ENCODE measurements around the gene ANKRD33B.

DNA sequence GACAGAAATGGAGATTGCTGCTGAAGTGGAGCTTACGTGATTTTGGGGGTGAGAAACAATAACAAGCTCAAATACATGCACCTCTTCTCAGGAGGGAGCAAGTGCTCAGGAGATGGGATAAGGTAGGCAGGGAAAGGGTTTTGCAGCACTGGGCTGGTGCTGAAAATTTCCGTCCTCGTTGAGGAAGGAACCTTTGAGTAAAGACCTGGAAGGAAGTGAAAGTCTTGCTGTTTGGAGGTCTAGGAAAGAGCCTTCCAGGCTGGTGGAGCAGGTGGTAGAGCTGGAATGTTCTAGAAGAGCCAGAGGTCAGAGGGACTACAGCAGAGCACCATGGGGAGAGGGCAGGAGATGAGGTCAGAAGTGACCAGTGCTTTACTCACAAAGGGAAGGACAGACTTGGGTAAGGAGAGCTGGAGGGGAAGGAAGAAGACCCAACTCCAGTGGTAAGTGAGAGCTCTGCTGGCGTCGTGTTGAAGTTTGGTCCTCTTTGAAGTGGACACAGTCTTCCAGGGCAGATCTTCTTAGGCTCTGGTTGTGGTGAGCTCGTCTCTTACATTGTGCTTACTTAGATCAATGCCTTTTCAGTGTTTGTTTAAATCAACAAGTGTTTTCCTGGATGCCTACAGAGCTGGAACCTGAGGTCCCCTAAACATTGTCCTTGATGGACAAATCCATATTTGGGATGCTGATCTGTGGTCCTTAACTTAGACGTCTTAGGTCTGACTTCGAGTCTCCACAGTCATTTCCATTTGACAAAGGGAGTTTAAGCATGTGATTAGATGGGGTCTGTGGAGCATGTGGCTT, 21.0 kb downstream of the ANKRD33B start:
- TF ChIP-seq CTCF (conservative IDR thresholded peaks at IDR 0.05; ENCODE audit: low read depth in 2 of 2), result no peak
- TF ChIP-seq EZH2phosphoT487 (IDR thresholded peaks at IDR 0.05; ENCODE audit: unreplicated experiment), result no peak
- no peak for TF ChIP-seq EZH2 (IDR thresholded peaks at IDR 0.05; ENCODE audit: low read depth, unreplicated experiment)
- TF ChIP-seq, protein P1, sequence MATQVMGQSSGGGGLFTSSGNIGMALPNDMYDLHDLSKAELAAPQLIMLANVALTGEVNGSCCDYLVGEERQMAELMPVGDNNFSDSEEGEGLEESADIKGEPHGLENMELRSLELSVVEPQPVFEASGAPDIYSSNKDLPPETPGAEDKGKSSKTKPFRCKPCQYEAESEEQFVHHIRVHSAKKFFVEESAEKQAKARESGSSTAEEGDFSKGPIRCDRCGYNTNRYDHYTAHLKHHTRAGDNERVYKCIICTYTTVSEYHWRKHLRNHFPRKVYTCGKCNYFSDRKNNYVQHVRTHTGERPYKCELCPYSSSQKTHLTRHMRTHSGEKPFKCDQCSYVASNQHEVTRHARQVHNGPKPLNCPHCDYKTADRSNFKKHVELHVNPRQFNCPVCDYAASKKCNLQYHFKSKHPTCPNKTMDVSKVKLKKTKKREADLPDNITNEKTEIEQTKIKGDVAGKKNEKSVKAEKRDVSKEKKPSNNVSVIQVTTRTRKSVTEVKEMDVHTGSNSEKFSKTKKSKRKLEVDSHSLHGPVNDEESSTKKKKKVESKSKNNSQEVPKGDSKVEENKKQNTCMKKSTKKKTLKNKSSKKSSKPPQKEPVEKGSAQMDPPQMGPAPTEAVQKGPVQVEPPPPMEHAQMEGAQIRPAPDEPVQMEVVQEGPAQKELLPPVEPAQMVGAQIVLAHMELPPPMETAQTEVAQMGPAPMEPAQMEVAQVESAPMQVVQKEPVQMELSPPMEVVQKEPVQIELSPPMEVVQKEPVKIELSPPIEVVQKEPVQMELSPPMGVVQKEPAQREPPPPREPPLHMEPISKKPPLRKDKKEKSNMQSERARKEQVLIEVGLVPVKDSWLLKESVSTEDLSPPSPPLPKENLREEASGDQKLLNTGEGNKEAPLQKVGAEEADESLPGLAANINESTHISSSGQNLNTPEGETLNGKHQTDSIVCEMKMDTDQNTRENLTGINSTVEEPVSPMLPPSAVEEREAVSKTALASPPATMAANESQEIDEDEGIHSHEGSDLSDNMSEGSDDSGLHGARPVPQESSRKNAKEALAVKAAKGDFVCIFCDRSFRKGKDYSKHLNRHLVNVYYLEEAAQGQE (IDR thresholded peaks at IDR 0.05; ENCODE audit: unreplicated experiment), result no peak
- no peak for TF ChIP-seq POLR2AphosphoS5 (IDR thresholded peaks at IDR 0.05; ENCODE audit: low read depth)
- no peak for TF ChIP-seq ZNF331 (CRISPR knock-in tag; IDR thresholded peaks at IDR 0.05; ENCODE audit: low read depth)
- TF ChIP-seq STAT1 (IDR thresholded peaks at IDR 0.05; ENCODE audit: unreplicated experiment), result no peak
- TF ChIP-seq, protein P2, sequence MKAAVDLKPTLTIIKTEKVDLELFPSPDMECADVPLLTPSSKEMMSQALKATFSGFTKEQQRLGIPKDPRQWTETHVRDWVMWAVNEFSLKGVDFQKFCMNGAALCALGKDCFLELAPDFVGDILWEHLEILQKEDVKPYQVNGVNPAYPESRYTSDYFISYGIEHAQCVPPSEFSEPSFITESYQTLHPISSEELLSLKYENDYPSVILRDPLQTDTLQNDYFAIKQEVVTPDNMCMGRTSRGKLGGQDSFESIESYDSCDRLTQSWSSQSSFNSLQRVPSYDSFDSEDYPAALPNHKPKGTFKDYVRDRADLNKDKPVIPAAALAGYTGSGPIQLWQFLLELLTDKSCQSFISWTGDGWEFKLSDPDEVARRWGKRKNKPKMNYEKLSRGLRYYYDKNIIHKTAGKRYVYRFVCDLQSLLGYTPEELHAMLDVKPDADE (IDR thresholded peaks at IDR 0.05), result no peak
- TF ChIP-seq, protein P3, sequence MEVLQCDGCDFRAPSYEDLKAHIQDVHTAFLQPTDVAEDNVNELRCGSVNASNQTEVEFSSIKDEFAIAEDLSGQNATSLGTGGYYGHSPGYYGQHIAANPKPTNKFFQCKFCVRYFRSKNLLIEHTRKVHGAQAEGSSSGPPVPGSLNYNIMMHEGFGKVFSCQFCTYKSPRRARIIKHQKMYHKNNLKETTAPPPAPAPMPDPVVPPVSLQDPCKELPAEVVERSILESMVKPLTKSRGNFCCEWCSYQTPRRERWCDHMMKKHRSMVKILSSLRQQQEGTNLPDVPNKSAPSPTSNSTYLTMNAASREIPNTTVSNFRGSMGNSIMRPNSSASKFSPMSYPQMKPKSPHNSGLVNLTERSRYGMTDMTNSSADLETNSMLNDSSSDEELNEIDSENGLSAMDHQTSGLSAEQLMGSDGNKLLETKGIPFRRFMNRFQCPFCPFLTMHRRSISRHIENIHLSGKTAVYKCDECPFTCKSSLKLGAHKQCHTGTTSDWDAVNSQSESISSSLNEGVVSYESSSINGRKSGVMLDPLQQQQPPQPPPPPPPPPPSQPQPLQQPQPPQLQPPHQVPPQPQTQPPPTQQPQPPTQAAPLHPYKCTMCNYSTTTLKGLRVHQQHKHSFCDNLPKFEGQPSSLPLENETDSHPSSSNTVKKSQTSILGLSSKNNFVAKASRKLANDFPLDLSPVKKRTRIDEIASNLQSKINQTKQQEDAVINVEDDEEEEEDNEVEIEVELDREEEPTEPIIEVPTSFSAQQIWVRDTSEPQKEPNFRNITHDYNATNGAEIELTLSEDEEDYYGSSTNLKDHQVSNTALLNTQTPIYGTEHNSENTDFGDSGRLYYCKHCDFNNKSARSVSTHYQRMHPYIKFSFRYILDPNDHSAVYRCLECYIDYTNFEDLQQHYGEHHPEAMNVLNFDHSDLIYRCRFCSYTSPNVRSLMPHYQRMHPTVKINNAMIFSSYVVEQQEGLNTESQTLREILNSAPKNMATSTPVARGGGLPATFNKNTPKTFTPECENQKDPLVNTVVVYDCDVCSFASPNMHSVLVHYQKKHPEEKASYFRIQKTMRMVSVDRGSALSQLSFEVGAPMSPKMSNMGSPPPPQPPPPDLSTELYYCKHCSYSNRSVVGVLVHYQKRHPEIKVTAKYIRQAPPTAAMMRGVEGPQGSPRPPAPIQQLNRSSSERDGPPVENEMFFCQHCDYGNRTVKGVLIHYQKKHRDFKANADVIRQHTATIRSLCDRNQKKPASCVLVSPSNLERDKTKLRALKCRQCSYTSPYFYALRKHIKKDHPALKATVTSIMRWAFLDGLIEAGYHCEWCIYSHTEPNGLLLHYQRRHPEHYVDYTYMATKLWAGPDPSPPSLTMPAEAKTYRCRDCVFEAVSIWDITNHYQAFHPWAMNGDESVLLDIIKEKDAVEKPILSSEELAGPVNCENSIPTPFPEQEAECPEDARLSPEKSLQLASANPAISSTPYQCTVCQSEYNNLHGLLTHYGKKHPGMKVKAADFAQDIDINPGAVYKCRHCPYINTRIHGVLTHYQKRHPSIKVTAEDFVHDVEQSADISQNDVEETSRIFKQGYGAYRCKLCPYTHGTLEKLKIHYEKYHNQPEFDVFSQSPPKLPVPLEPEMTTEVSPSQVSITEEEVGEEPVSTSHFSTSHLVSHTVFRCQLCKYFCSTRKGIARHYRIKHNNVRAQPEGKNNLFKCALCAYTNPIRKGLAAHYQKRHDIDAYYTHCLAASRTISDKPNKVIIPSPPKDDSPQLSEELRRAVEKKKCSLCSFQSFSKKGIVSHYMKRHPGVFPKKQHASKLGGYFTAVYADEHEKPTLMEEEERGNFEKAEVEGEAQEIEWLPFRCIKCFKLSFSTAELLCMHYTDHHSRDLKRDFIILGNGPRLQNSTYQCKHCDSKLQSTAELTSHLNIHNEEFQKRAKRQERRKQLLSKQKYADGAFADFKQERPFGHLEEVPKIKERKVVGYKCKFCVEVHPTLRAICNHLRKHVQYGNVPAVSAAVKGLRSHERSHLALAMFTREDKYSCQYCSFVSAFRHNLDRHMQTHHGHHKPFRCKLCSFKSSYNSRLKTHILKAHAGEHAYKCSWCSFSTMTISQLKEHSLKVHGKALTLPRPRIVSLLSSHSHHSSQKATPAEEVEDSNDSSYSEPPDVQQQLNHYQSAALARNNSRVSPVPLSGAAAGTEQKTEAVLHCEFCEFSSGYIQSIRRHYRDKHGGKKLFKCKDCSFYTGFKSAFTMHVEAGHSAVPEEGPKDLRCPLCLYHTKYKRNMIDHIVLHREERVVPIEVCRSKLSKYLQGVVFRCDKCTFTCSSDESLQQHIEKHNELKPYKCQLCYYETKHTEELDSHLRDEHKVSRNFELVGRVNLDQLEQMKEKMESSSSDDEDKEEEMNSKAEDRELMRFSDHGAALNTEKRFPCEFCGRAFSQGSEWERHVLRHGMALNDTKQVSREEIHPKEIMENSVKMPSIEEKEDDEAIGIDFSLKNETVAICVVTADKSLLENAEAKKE (CRISPR knock-in tag; IDR thresholded peaks at IDR 0.05), result no peak

Data from GM23338 (cell line).